Breast epithelium (tissue), 3 donors: ENCODE data around the gene SELPLG.

Experiments used
- POLR2A ChIP-seq: fragments of 450-650 bp; IDR thresholded peaks from one replicate; pipeline ENCODE4 v1.6.1; 2016; ENCODE audit warnings: antibody characterized with exemption, mild to moderate bottlenecking, moderate library complexity
- TF ChIP-seq, protein P1 (sequence below), 3 donors: fragments of 450-650 bp; IDR thresholded peaks; one replicate each; pipeline ENCODE4 v1.5.1; 2016 to 2017; ENCODE audit warnings: antibody characterized with exemption in 3 of 3, mild to moderate bottlenecking in 3 of 3, moderate library complexity in 3 of 3

DNA sequence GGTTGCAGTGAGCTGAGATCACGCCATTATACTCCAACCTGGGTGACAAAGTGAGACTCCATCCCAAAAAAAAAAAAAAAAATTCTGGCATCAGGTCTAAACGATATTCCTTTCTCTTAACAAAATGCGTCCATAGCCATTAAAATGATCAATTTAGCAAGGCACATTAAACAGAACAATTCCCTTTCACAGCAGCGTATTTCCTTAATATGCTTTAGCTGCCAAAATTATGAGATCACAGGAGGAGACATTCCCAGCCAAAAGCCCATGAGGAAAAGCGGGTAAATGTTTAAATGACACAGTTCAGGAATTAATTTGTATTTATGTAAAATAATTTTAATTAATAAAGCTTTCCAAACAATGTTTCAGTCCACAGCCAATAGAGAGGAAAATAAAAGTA, 43.0 kb upstream of the SELPLG start:
- TF ChIP-seq POLR2A: no peak
- TF ChIP-seq, protein P1, sequence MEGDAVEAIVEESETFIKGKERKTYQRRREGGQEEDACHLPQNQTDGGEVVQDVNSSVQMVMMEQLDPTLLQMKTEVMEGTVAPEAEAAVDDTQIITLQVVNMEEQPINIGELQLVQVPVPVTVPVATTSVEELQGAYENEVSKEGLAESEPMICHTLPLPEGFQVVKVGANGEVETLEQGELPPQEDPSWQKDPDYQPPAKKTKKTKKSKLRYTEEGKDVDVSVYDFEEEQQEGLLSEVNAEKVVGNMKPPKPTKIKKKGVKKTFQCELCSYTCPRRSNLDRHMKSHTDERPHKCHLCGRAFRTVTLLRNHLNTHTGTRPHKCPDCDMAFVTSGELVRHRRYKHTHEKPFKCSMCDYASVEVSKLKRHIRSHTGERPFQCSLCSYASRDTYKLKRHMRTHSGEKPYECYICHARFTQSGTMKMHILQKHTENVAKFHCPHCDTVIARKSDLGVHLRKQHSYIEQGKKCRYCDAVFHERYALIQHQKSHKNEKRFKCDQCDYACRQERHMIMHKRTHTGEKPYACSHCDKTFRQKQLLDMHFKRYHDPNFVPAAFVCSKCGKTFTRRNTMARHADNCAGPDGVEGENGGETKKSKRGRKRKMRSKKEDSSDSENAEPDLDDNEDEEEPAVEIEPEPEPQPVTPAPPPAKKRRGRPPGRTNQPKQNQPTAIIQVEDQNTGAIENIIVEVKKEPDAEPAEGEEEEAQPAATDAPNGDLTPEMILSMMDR (IDR thresholded peaks at IDR 0.05): no peak
